DMS53 treated with DMSO at 0.1 percent for 48 hours (cell line): ENCODE results near the gene EMB.
"Not testable (repeated sequence)": the region's sequence is repeated elsewhere in the genome, so short reads cannot be mapped to it uniquely, and the experiment has no call there.

Experiments
- DNase-seq: peaks from one replicate; lab custom pipeline; 2025; ENCODE audit not compliant: unreplicated experiment; lab: John Stamatoyannopoulos, UW

The EMB gene

GRCh38 chr5:50440651-50441492 is at the start of gene EMB:
Gene EMB (minus strand): TSS chr5:50441288. CDS start chr5:50441151, 137 bp downstream.
- DNase-seq, result peak; percentile 82

GRCh38 chr5:50489491-50489890 is 48.4 kb upstream of the EMB start:
- not testable (repeated sequence) for DNase-seq

- not testable (repeated sequence) for DNase-seq
Measured at GRCh38 chr5:50478790-50479189, 37.7 kb upstream of the EMB start.

- DNase-seq, result no peak
Measured at GRCh38 chr5:50476549-50476948, 35.5 kb upstream of the EMB start.

GRCh38 chr5:50465015-50465414 is 23.9 kb upstream of the EMB start:
- not testable (repeated sequence) for DNase-seq

- no peak for DNase-seq
Measured at GRCh38 chr5:50463726-50464125, 22.6 kb upstream of the EMB start.

- peak; percentile 31 for DNase-seq
Measured at GRCh38 chr5:50463047-50463446, 22.0 kb upstream of the EMB start.

- peak; percentile 39 for DNase-seq
Measured at GRCh38 chr5:50462579-50462978, 21.5 kb upstream of the EMB start.

- peak; percentile 23 for DNase-seq
Measured at GRCh38 chr5:50458372-50458771, 17.3 kb upstream of the EMB start.

GRCh38 chr5:50449241-50449640 is 8.2 kb upstream of the EMB start:
- DNase-seq, result not testable (repeated sequence)

GRCh38 chr5:50447941-50448340 is 6.9 kb upstream of the EMB start:
- DNase-seq, result no peak

- DNase-seq, result no peak
Measured at GRCh38 chr5:50447228-50447627, 6.1 kb upstream of the EMB start.

GRCh38 chr5:50445296-50445949 is 4.3 kb upstream of the EMB start:
- no peak for DNase-seq

- not testable (repeated sequence) for DNase-seq
Measured at GRCh38 chr5:50442559-50443539, 1.8 kb upstream of the EMB start.

GRCh38 chr5:50441493-50441955 is 436 bp upstream of the EMB start:
- no peak for DNase-seq

- no peak for DNase-seq
Measured at GRCh38 chr5:50439221-50439620, 1.9 kb downstream of the EMB start.

- not testable (repeated sequence) for DNase-seq
Measured at GRCh38 chr5:50438060-50438459, 3.0 kb downstream of the EMB start.

GRCh38 chr5:50435168-50435567 is 5.9 kb downstream of the EMB start:
- DNase-seq, result no peak

GRCh38 chr5:50431133-50431904 is 9.8 kb downstream of the EMB start:
- not testable (repeated sequence) for DNase-seq

GRCh38 chr5:50423100-50423799 is 17.8 kb downstream of the EMB start:
- not testable (repeated sequence) for DNase-seq
